ENCODE data around the gene PNLIPRP1.

DNA sequence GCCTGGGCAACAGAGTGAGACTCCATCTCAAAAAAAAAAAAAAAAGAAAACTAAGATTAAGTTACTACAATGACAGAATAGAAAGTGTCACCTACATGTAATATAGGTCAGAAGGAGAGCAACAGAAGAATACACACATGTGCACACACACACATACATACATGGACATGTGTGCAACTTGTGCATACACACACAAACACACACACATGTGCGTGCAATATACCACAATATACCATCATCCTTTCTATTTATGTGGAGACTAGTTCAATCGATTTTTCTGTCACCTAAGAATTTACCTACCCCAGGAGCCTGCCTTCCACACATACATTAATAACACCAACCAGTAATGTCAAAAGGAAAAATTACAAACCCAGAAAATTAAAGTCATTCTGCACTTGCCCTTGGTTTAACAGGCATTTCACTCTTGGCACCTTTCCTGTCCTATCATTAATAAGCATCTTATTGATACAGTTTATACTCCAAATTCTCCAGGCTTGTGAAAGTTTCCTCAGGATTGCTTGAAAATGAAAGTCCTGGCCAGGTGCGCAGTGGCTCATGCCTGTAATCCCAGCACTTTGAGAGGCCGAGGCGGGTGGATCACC lies 2.5 kb downstream of the PNLIPRP1 start:
- TF ChIP-seq, protein P1, sequence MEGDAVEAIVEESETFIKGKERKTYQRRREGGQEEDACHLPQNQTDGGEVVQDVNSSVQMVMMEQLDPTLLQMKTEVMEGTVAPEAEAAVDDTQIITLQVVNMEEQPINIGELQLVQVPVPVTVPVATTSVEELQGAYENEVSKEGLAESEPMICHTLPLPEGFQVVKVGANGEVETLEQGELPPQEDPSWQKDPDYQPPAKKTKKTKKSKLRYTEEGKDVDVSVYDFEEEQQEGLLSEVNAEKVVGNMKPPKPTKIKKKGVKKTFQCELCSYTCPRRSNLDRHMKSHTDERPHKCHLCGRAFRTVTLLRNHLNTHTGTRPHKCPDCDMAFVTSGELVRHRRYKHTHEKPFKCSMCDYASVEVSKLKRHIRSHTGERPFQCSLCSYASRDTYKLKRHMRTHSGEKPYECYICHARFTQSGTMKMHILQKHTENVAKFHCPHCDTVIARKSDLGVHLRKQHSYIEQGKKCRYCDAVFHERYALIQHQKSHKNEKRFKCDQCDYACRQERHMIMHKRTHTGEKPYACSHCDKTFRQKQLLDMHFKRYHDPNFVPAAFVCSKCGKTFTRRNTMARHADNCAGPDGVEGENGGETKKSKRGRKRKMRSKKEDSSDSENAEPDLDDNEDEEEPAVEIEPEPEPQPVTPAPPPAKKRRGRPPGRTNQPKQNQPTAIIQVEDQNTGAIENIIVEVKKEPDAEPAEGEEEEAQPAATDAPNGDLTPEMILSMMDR (optimal IDR thresholded peaks at IDR 0.05 in 1 of 3, IDR thresholded peaks at IDR 0.05 in 1 of 3, conservative IDR thresholded peaks at IDR 0.05 in 1 of 3; ENCODE audit: extremely low read depth in 1 of 3, insufficient read depth in 2 of 3, low read length in 3 of 3) = no peak
- TF ChIP-seq EZH2 (IDR thresholded peaks at IDR 0.05; ENCODE audit: low read length) = no peak

All from keratinocyte (primary cell).